Effector memory CD8-positive, alpha-beta T cell (primary cell): ENCODE results near the gene MKRN2.

Experiments used
- ATAC-seq: fragments of 150-1000 bp; cut with Tn5 transposase; replicated peaks from 2 replicates; pipeline ENCODE4 v1.10.0; 2021; ENCODE audit warnings: mild to moderate bottlenecking, moderate library complexity
- DNase-seq, 3 experiments: peaks; one replicate each; pipeline ENCODE4 v3.0.0; 2021
- H3K27ac Mint-ChIP-seq, 2 donors: one replicate each; pipeline ENCODE4 v1.8.0; 2022; ENCODE audit warnings: mild to moderate bottlenecking in 2 of 2, mixed read lengths in 2 of 2, moderate library complexity in 2 of 2
- H3K27me3 Mint-ChIP-seq, 2 donors: one replicate each; pipeline ENCODE4 v1.8.0; 2022; ENCODE audit warnings: mixed read lengths in 2 of 2
- H3K36me3 Mint-ChIP-seq: one replicate; pipeline ENCODE4 v1.8.0; 2022; ENCODE audit warnings: mild to moderate bottlenecking, moderate library complexity, mixed read lengths; ENCODE audit not compliant: insufficient read depth
- H3K4me1 Mint-ChIP-seq, 2 donors: one replicate each; pipeline ENCODE4 v1.8.0; 2022; ENCODE audit warnings: low read depth in 2 of 2, mixed read lengths in 2 of 2
- H3K4me3 Mint-ChIP-seq, 2 donors: one replicate each; pipeline ENCODE4 v1.8.0; 2022; ENCODE audit warnings: mild to moderate bottlenecking in 2 of 2, mixed read lengths in 2 of 2, moderate library complexity in 2 of 2
- H3K9me3 Mint-ChIP-seq, 2 donors: one replicate each; pipeline ENCODE4 v1.8.0; 2022; ENCODE audit warnings: mixed read lengths in 2 of 2
- total RNA-seq, 9 experiments: gene quantifications; one replicate each; lab custom pipeline; 2026; lab: John Stamatoyannopoulos, UW

MKRN2 gene, protein sequence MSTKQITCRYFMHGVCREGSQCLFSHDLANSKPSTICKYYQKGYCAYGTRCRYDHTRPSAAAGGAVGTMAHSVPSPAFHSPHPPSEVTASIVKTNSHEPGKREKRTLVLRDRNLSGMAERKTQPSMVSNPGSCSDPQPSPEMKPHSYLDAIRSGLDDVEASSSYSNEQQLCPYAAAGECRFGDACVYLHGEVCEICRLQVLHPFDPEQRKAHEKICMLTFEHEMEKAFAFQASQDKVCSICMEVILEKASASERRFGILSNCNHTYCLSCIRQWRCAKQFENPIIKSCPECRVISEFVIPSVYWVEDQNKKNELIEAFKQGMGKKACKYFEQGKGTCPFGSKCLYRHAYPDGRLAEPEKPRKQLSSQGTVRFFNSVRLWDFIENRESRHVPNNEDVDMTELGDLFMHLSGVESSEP
- total RNA-seq, result 52.1 to 80.0 (median 71.4) reads per million in 9 experiments

DNA sequence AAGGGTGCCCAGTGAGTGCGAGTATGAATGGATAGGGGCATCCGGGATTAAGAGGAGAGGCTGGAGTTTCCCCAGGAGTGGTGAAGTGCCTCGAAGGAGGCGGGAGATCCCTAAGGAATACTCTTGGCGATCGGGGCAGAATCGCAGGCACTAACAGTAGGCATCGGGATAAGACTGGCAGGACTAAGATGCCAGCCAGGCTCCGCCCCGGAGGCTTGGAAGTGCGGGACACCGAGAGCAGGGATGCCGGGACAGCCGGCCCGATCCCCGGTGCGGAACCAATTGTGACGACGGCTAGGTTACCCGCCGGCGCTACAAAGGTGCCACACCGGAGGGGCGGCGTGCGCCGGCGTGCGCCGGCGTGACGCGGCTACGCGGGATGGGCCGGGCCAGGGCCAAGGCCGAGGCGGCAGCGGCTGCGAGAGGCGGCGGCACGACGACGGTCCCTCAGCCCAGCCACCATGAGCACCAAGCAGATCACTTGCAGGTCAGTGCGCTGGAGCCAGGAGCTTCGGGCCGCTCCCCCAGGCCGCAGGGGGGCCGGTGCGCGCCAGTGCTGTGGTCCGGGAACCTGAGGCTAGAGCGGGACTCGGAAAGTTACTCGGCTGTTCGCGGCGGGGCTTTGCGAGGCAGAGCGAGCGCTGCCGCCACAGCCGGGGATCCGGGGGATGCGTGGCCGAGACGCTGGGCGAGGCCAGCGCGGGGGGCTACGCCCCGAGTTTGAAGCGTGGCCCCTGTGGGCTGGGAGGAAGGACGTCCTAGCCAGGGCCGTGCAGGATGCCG lies at the start of gene MKRN2:
Gene MKRN2, plus strand, starts transcription at position 398 of the 783 bp plus-strand sequence. Its CDS starts 64 bp downstream, at position 462.
- H3K27ac Mint-ChIP-seq, result peak within 1 kb of the TSS; percentile 46 to 73
- H3K36me3 Mint-ChIP-seq, result peaks cover 10% of the 10 kb centered on the region
- DNase-seq (peak; percentile 76 to 84 (median 82)), ATAC-seq (peak; percentile 94)
- H3K4me3 Mint-ChIP-seq, result peak within 1 kb of the TSS; percentile 81 to 91
- H3K9me3 Mint-ChIP-seq, result no peaks in the 10 kb centered on the region
- H3K27me3 Mint-ChIP-seq, result peaks cover 20 to 31% of the 10 kb centered on the region in 2 donors
- H3K4me1 Mint-ChIP-seq, result peaks cover 42 to 59% of the 10 kb centered on the region in 2 donors

DNA sequence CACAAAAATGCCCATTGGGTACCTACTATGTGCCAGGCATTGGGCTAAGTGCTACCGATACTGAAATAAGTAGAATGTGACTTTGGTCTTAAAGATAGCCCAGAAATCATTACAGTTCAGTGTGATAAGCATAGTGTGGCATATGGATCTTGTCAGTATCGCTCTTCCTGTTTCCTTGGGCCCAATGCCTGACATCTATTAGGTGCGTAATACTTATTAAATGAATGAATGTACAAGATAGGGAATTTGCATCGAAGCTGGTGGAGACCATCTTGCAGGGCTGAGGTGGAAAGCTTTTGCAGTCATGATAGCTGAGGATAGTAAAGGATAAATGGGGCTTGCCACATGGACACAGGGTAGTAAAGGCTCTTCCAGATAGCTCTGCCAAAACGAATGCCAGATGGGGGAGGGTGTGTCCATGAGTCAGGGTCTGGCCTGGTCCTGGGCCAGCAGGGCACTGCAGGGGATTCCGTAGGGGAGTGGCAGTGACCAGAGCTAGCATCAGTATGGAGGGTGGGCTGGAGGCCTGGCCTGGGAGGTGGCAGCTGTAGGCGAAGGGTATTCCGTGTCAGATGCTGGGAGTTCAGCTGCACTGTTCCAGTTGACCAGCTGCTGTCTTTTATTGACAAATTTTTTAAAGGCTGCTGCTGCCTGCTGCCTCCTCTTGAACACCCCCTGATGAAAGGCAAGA lies 49.2 kb upstream of the MKRN2 start:
- H3K9me3 Mint-ChIP-seq, result no peaks in the 10 kb centered on the region
- H3K4me3 Mint-ChIP-seq, result no peak overlapping the region
- DNase-seq, result no peak
- ATAC-seq, result no peak
- no peaks in the 10 kb centered on the region for H3K27me3 Mint-ChIP-seq
- no peaks in the 10 kb centered on the region for H3K4me1 Mint-ChIP-seq
- H3K27ac Mint-ChIP-seq, result no peak overlapping the region
- H3K36me3 Mint-ChIP-seq, result peaks cover 14% of the 10 kb centered on the region

DNA sequence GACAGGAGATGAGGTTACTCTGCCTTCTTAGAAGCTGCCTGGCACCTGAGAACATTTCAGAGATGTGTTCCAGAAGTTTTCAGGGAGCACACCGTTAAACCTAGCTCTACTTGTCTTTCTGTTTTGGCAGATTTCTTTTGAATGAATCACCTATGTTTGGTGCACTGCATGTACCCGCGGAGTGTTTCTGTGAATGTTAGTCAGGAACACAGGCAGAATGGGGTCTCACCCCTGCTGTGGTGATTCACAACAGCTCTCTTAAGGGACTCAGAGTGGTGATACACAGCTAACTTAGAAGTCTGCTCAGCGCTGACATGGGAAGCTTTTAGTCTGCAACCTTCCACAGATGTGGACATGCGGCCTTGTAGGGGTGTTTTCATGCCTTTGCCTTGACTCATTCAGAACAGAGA lies 48.6 kb upstream of the MKRN2 start:
- Mint-ChIP-seq H3K4me3 (no peak overlapping the region), H3K36me3 (peaks cover 14% of the 10 kb centered on the region), H3K4me1 (no peaks in the 10 kb centered on the region), H3K27me3 (no peaks in the 10 kb centered on the region), H3K27ac (no peak overlapping the region), H3K9me3 (no peaks in the 10 kb centered on the region)
- no peak for ATAC-seq
- DNase-seq, result no peak

DNA sequence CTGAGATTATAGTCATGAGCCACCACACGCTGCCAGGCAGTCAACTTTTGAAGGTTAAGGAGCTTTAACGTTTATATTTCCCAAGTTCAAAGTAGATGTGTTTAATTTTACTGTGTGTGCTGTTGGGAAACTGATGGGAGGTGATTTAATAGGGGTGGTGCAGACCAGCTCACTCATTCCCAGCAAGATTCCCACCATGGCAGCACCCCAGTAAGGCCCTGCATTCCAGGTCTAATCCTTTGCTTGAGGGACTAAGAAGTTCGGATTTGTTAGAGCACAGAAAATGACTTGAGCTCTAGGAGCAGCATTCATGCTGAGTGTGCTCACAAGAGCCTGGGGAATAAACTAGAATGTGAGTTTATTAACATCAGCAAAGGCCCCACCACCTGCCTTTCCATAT lies 47.4 kb upstream of the MKRN2 start:
- Mint-ChIP-seq H3K4me3 (no peak overlapping the region), H3K36me3 (peaks cover 4% of the 10 kb centered on the region), H3K27ac (no peak overlapping the region), H3K27me3 (no peaks in the 10 kb centered on the region), H3K4me1 (peaks cover 0 to 3% of the 10 kb centered on the region in 2 donors), H3K9me3 (no peaks in the 10 kb centered on the region)
- no peak for ATAC-seq
- no peak for DNase-seq

DNA sequence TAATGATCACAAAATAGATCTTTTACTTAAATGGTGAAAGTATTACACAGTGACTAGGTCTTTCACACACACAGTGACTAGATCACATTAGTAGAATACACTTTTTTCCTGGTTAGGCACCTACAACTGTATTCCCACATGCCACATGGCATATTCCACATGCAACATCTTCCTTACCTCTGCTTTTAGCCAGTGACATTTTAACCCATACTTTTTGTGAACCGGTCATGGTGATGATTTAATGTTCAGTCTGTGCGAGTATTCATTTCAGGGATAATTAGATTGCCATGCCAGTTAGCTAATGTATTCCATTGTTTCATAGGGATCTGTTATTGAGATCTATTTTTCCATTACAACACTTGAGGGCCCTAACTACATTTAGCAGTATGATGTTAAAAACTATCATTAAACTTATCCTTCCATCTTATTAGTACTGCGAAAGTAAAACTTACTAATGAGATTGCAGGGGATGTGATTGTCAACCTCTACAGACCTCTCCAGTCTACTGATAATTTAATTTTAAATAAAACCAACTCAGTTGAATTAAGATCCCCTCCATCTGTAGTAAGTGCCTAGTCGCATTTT lies 44.3 kb upstream of the MKRN2 start:
- no peak for ATAC-seq
- no peaks in the 10 kb centered on the region for H3K36me3 Mint-ChIP-seq
- H3K27ac Mint-ChIP-seq, result no peak overlapping the region

DNA sequence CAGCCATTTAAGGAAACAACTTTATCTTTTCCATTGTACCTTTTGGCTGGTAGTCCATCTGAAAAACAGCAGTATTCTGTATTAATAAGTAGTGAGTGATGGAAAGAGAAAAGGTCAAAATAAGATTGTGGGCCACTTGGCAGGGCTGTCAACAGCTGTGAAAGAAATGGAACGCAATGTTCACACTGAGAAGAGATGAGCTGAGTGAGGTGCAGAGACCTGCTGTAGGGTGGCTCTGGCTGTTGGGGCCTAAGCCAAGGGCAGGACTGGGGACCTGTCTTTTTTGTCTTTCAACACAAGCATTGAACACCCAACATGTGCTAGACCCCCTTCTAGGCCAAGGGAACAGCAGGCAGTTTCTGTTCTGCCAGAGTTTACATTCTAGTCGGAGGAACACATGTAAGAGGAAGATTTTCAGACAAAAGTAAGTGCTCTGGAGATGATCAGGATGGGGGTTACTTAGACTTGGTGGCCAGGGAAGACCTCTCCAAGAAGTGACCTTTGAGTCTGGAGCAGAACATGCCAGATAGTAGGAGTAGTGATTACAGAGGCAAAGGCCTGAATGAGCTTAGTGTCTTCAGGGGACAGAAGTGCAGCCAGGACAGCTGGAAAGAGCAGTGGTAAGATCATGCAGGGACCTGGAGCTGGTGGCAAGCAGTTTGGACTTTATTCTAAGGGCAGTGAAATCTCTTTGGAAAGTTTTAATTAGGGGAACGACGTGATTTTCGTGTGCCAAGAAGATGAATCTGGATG lies 43.0 kb upstream of the MKRN2 start:
- H3K4me3 Mint-ChIP-seq, result no peak overlapping the region
- ATAC-seq (no peak), DNase-seq (no peak)
- H3K36me3 Mint-ChIP-seq, result no peaks in the 10 kb centered on the region
- H3K9me3 Mint-ChIP-seq, result no peaks in the 10 kb centered on the region
- no peak overlapping the region for H3K27ac Mint-ChIP-seq
- H3K27me3 Mint-ChIP-seq, result no peaks in the 10 kb centered on the region
- H3K4me1 Mint-ChIP-seq, result peaks cover 0 to 3% of the 10 kb centered on the region in 2 donors

More for the DNA sequence above, 44.3 kb upstream of the MKRN2 start:
- DNase-seq, result no peak
- peaks cover 0 to 3% of the 10 kb centered on the region in 2 donors for H3K4me1 Mint-ChIP-seq
- no peaks in the 10 kb centered on the region for H3K27me3 Mint-ChIP-seq
- H3K4me3 Mint-ChIP-seq, result no peak overlapping the region
- H3K9me3 Mint-ChIP-seq, result no peaks in the 10 kb centered on the region

DNA sequence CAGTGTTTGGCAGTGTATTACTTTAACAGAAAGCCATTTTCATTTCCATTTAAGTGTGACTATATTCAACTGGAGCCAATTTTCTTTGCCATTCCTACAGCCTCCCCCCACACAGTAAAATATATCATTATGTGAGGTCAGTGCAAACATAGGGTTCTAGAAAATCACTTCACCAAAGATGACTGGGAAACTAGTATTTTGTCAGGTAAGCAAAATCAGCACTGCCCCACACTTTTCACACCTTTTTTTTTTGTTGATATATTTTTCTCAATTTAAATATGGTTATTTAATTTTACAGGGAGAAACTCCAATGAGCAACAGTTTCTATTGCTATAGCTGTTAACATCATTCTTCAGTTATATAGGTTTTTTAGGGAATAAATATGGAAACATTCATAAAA lies 41.3 kb upstream of the MKRN2 start:
- no peak for DNase-seq
- Mint-ChIP-seq H3K27ac (peak overlapping the region in 1 of 2 donors; percentile 71), H3K9me3 (no peaks in the 10 kb centered on the region), H3K27me3 (no peaks in the 10 kb centered on the region), H3K36me3 (no peaks in the 10 kb centered on the region), H3K4me3 (no peak overlapping the region), H3K4me1 (peaks cover 0 to 3% of the 10 kb centered on the region in 2 donors)
- ATAC-seq, result no peak

DNA sequence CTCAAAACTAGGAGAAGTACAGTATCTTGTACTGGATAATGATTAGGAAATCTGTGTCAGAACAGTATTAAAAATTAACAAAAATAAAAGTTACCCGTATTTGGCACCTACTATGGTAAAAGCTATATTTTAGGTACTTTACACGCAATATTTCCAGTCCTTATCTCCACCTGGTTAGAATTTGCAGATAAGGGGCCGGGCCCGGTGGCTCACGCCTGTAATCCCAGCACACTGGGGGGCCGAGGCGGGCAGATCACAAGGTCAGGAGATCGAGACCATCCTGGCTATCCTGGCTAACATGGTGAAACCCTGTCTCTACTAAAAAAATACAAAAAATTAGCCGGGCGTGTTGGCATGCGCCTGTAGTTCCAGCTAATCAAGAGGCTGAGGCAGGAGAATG lies 40.0 kb upstream of the MKRN2 start:
- no peaks in the 10 kb centered on the region for H3K36me3 Mint-ChIP-seq
- ATAC-seq (no peak), DNase-seq (no peak)
- no peak overlapping the region for H3K27ac Mint-ChIP-seq
- peaks cover 0 to 3% of the 10 kb centered on the region in 2 donors for H3K4me1 Mint-ChIP-seq
- H3K4me3 Mint-ChIP-seq, result no peak overlapping the region
- no peaks in the 10 kb centered on the region for H3K9me3 Mint-ChIP-seq
- no peaks in the 10 kb centered on the region for H3K27me3 Mint-ChIP-seq

DNA sequence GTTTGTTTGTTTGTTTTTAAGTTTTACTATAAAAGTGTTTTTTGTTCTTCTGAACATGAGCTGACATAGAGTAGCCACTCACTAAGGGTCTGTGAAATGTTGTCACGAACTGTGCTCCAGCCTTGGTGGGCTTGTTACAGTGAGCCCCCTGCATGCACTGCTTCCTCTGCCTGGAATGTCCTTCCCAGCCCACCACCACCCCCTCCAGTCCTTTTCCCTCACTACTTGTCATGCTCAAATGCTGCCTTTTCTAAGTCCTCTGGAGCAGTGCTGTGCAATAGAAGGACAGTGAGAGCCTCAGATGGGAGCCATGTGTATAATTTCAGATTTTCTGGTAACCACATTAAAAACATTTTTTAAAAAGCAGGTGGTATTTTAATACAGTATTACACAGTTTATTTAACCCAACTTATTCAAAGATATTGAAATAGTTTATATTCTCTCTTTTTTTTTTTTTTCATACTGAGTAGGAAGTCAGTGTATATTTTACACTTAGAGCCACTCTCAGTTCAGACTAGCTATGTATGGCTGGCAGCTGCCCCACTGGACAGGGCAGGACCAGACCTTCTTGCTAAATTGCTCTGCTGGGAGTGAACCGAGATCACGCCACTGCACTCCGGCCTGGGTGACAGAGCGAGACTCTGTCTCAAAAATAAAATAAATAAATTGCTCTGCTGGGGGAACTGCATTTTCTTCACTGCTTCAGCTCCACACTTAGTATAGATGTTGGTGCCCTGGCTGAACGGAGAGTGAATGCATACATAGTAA lies 38.4 kb upstream of the MKRN2 start:
- Mint-ChIP-seq H3K4me1 (peaks cover 0 to 3% of the 10 kb centered on the region in 2 donors), H3K9me3 (no peaks in the 10 kb centered on the region), H3K27ac (no peak overlapping the region), H3K27me3 (no peaks in the 10 kb centered on the region), H3K4me3 (no peak overlapping the region), H3K36me3 (no peaks in the 10 kb centered on the region)
- no peak for DNase-seq
- no peak for ATAC-seq

DNA sequence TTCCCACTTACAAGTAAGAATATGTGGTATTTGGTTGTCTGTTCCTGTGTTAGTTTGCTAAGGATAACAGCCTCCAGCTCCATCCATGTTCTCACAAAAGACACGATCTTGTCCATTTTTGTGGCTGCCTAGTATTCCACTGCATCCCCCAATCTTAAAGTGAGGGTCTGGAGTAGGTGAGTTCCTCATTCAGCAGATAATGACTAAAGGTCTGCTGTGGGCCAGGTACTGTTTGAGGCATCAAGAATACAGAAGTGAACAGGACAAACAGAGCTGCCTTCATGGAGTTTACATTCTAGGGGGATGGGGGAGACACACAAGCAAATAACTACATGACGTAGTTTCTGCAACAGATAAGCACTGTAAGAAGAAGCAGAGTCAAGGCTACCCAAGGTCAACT lies 35.9 kb upstream of the MKRN2 start:
- DNase-seq (no peak), ATAC-seq (no peak)
- Mint-ChIP-seq H3K4me3 (no peak overlapping the region), H3K9me3 (no peaks in the 10 kb centered on the region), H3K4me1 (no peaks in the 10 kb centered on the region), H3K27me3 (no peaks in the 10 kb centered on the region), H3K36me3 (peaks cover 3% of the 10 kb centered on the region), H3K27ac (no peak overlapping the region)

DNA sequence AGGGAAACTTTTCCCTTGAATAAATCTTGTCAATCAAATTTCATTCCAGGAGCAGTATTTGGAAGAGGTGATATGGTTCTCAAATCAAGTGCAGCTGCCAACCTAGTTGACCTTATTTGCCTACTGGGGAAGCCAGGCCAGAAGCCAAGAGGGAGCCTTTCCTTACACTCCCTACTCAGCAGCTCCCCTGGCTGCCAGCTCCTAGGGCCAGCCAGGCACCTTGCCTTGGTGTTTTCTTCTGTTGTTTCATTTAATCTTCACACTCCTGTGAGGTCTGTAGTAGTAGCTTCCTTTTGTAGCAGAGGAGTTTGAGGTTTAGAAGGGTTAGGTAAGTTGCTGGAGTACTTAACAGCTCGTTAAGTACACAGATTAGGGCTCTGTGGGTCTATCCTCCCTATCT lies 34.2 kb upstream of the MKRN2 start:
- ATAC-seq, result no peak
- Mint-ChIP-seq H3K4me1 (no peaks in the 10 kb centered on the region), H3K4me3 (no peak overlapping the region), H3K27ac (peak overlapping the region in 1 of 2 donors; percentile 29), H3K36me3 (peaks cover 3% of the 10 kb centered on the region), H3K9me3 (no peaks in the 10 kb centered on the region), H3K27me3 (no peaks in the 10 kb centered on the region)
- DNase-seq, result no peak

DNA sequence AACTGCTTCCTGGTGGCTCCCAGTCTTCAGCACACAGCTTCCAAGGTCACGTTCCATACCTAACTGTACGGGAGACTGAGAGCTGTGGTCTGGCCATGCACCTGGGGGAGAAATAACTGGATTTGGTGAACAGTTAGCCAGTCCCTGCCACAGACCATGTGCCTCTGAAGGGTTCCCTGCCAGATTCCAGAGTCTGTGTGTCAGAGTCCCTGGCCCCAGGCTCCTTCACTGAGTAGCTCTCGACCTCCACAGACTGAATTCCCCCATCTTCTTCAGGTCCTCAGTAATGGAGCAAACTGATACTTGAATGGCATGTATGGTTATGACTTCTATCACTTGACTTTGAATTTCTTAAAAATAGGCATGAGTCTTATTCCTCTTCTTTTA lies 29.1 kb upstream of the MKRN2 start:
- Mint-ChIP-seq H3K9me3 (no peaks in the 10 kb centered on the region), H3K4me1 (no peaks in the 10 kb centered on the region), H3K27me3 (no peaks in the 10 kb centered on the region), H3K27ac (peak overlapping the region in 1 of 2 donors; percentile 44), H3K4me3 (no peak overlapping the region), H3K36me3 (peaks cover 16% of the 10 kb centered on the region)
- DNase-seq (no peak), ATAC-seq (no peak)
